Measurements from ENCODE around the gene TRIM6. TPM values are rescaled to one million over a fixed set of nuclear protein-coding genes. Genes with fewer than 3 reads are reported as not detected.

Gene TRIM6
- total RNA-seq, 2 experiments from 2014 or later = not detected

DNA sequence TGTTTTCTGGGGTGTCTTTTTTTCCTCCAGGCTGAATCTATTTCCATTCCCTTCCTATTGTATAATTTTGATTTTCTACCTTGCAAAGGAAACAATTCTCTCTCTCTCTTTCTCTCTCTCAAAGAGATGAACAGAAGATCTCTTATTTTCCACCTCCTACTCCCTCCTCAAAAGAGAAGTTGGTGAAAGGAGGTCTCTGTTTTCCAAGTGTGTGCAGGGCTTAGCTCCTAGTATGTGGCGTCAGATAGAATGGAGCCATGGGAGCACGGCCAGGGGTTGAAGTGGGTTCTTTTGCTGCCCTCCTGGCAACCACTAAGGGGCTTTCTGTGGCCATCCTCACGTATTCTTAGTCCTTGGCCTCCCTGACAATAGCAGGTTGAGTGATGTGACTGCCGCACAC, 28.8 kb downstream of the TRIM6 start:
- Histone ChIP-seq H3K9me3 (ENCODE audit: low read length) (no peaks in the 10 kb centered on the region), H3K4me2 (ENCODE audit: low read length) (peak overlapping the region; percentile 88), H2AFZ (ENCODE audit: low read length) (peak overlapping the region; percentile 92), H3K27ac (ENCODE audit: low read depth, low read length, poor library complexity, severe bottlenecking) (peak overlapping the region; percentile 30), H3K4me3 (ENCODE audit: low read depth, low read length, poor library complexity, severe bottlenecking) (peak overlapping the region; percentile 69), H4K20me1 (ENCODE audit: insufficient read depth, low read length) (no peaks in the 10 kb centered on the region), H3K36me3 (ENCODE audit: insufficient read depth, low read length) (no peaks in the 10 kb centered on the region), H3K9me2 (ENCODE audit: insufficient read depth, low read length) (no peaks in the 10 kb centered on the region), H3K79me2 (ENCODE audit: insufficient read depth, low read depth, low read length) (no peaks in the 10 kb centered on the region), H3K4me1 (ENCODE audit: insufficient read depth, low read length, poor library complexity, severe bottlenecking) (peaks cover 17% of the 10 kb centered on the region)
- intact Hi-C loops (cut with micrococcal nuclease; ENCODE audit: unreplicated experiment) = loop anchor here (2.0 kb wide), 1 partner anchor 60 kb away; the partner anchor contains the start of gene TRIM5
- ChIA-PET CTCF (ENCODE audit: unreplicated experiment) (no interaction called here), POLR2A (interaction anchor here (0.9 to 1.7 kb wide), 4 partner anchors 10 to 65 kb away, joined by 3 to 6 read pairs (median 4); partner anchors contain the start of genes TRIM22 and TRIM5)
- no peak for TF ChIP-seq CTCF (conservative IDR thresholded peaks at IDR 0.05; ENCODE audit: low read length)
- TF ChIP-seq EZH2phosphoT487 (IDR thresholded peaks at IDR 0.05; ENCODE audit: borderline replicate concordance, low read depth, low read length) = no peak
- no peak for DNase-seq (ENCODE audit: low spot score)
- no TSS peak for BruUV-seq (replicated peaks)

GRCh38 chr11:5626196-5626595, 29.8 kb downstream of the TRIM6 start:
- ChIA-PET CTCF (ENCODE audit: unreplicated experiment) (no interaction called here), POLR2A (interaction anchor here (0.7 kb wide), 2 partner anchors 20 to 804 kb away, joined by 3 to 5 read pairs; no protein-coding TSS in a partner anchor)
- H2AFZ ChIP-seq (ENCODE audit: low read length) = no peak overlapping the region
- no TSS peak for BruUV-seq (replicated peaks)
- no peak overlapping the region for H3K4me3 ChIP-seq (ENCODE audit: low read depth, low read length, poor library complexity, severe bottlenecking)
- no peak overlapping the region for H3K27ac ChIP-seq (ENCODE audit: low read depth, low read length, poor library complexity, severe bottlenecking)
- no peak for DNase-seq (ENCODE audit: low spot score)
- peak overlapping the region; percentile 88 for H3K4me2 ChIP-seq (ENCODE audit: low read length)
- no peak for TF ChIP-seq EZH2phosphoT487 (IDR thresholded peaks at IDR 0.05; ENCODE audit: borderline replicate concordance, low read depth, low read length)
- no peak for TF ChIP-seq CTCF (conservative IDR thresholded peaks at IDR 0.05; ENCODE audit: low read length)
- H3K9me3 ChIP-seq (ENCODE audit: low read length) = no peaks in the 10 kb centered on the region
- intact Hi-C loops (cut with micrococcal nuclease; ENCODE audit: unreplicated experiment) = no loop called here
- H3K79me2 ChIP-seq (ENCODE audit: insufficient read depth, low read depth, low read length) = no peaks in the 10 kb centered on the region
- H3K36me3 ChIP-seq (ENCODE audit: insufficient read depth, low read length) = no peaks in the 10 kb centered on the region
- H3K9me2 ChIP-seq (ENCODE audit: insufficient read depth, low read length) = no peaks in the 10 kb centered on the region
- H3K4me1 ChIP-seq (ENCODE audit: insufficient read depth, low read length, poor library complexity, severe bottlenecking) = peaks cover 19% of the 10 kb centered on the region
- H4K20me1 ChIP-seq (ENCODE audit: insufficient read depth, low read length) = no peaks in the 10 kb centered on the region

- peaks cover 17% of the 10 kb centered on the region for H3K4me1 ChIP-seq (ENCODE audit: insufficient read depth, low read length, poor library complexity, severe bottlenecking)
- peak overlapping the region; percentile 93 for H2AFZ ChIP-seq (ENCODE audit: low read length)
- no peaks in the 10 kb centered on the region for H3K79me2 ChIP-seq (ENCODE audit: insufficient read depth, low read depth, low read length)
- intact Hi-C loops (cut with micrococcal nuclease; ENCODE audit: unreplicated experiment) = no loop called here
- ChIA-PET CTCF (ENCODE audit: unreplicated experiment) (no interaction called here), POLR2A (interaction anchor here (0.7 kb wide), 1 partner anchor 31 kb away, joined by 3 read pairs; no protein-coding TSS in a partner anchor)
- no peaks in the 10 kb centered on the region for H3K9me3 ChIP-seq (ENCODE audit: low read length)
- H3K27ac ChIP-seq (ENCODE audit: low read depth, low read length, poor library complexity, severe bottlenecking) = peak overlapping the region; percentile 61
- H3K4me3 ChIP-seq (ENCODE audit: low read depth, low read length, poor library complexity, severe bottlenecking) = peak overlapping the region; percentile 44
- no peak for DNase-seq (ENCODE audit: low spot score)
- no peaks in the 10 kb centered on the region for H3K9me2 ChIP-seq (ENCODE audit: insufficient read depth, low read length)
- TF ChIP-seq EZH2phosphoT487 (IDR thresholded peaks at IDR 0.05; ENCODE audit: borderline replicate concordance, low read depth, low read length) (no peak), CTCF (conservative IDR thresholded peaks at IDR 0.05; ENCODE audit: low read length) (no peak)
- 0 out of 2 replicates have a peak, but pooled peaks cover 15% of the 10 kb centered on the region for H3K36me3 ChIP-seq (ENCODE audit: insufficient read depth, low read length)
- H3K4me2 ChIP-seq (ENCODE audit: low read length) = peak overlapping the region; percentile 74
- BruUV-seq (replicated peaks) = no TSS peak
- H4K20me1 ChIP-seq (ENCODE audit: insufficient read depth, low read length) = no peaks in the 10 kb centered on the region
Observed at GRCh38 chr11:5631417-5631816, 35.0 kb downstream of the TRIM6 start.
